GM19467 (cell line): ENCODE data around the gene ARHGAP4.

Source experiments
- ATAC-seq: cut with Tn5 transposase; IDR thresholded peaks from one replicate; pipeline ENCODE4 v1.9.1; 2021; ENCODE audit warnings: mild to moderate bottlenecking, moderate library complexity; ENCODE audit not compliant: unreplicated experiment

The ARHGAP4 gene

DNA sequence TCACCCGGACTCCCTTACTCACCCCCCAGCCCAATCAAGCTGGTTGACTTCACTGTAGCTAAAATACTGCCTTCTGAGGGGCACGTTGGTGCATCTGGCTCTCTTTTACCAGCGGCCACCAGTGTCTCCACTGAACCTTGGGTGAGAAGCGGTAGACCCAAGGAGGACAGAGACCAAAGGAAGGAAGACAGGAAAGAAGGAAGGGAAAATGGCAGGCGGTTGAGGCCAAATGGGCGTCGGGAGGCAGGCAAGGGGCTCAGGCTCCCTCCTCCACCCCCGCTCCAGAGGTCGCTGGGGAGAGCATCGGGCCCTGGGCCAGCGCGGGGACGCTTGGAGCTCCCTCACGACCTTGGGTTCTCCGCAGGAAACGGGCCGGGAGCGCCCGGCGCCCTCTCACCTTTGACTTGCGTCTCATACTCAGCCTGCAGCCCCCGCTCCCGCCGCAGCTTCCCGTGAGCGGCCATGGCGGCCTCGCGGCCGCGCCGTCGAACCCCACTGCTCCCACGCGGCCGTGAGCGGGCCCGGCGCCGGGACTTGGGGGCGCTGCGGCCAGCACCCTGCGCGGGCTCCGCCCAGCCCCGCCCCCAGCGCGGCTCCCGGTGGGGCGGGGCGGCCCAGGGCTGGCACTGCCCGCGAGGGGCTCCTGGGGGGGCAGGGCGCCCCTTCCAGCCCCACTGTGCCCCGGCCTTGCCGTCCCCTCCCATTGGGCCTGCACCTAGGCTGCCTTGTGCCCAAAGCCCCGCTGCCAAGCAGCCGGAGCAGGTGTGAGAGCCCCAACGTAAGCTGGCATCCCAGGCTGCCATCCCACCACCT lies at the start of gene ARHGAP4:
Gene ARHGAP4 (minus strand): TSS at position 526 of the 813 bp plus-strand sequence. CDS start 62 bp downstream, at position 464.
- no peak for ATAC-seq

DNA sequence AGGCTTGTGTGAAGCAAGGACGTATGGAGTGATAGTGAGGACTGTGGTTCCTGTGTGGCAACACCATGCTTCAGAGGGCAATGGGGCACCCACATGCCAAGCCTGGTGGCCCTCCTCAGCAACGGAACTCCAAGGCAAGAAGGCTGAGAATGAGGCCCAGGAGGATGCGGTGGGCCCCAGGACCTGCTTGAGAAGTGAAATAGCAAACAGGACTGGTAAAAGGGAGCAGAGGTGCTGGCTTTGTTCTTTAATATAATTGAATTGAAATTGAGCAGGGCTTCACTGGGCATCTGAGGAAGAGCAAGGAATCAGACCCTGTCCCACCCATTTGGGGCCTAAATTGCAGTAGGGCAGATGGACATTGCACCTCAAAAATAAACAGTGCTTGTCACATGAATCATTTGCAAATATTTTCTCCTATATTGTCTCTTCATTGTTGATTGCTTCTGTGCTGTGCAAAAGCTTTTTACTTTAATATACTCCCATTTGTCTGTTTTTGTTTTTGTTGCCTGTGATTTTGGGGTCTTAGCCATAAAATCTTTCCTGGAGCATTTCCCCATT lies 48.7 kb upstream of the ARHGAP4 start:
- no peak for ATAC-seq

DNA sequence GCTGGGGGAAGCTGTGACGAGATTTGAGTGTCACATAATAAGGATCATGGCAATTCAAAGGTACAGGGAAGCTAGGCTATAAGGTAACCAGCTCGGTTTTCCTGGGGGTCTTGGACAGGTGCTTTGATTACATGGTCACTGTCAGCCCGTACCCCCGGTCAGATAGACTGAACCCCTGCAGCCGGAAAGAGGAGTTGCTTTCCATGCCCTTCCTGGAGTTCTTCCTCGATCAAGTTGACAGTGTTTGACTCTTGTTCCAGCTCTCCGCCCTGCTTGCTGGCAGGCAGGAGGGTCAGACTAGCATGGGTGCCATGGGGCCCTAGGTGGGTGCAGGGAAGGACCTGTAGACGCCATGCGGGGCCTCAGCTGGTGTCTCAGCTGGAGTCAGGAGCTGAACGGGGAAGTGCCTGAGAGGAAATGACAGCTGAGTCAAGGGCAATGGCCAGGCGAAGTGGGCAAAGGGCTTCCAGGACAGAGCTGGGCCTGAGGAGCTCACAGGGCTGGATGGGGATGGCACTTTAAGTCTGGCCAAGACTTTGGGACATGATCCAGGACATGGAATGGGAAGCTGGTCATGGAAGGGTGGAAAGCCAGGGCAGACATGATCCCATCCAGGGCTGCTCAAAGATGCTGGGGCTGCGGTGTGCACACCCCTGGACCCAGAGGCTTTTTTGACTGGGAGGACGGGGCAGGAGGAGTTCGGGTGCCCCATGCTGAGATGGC lies 48.1 kb upstream of the ARHGAP4 start:
- no peak for ATAC-seq

DNA sequence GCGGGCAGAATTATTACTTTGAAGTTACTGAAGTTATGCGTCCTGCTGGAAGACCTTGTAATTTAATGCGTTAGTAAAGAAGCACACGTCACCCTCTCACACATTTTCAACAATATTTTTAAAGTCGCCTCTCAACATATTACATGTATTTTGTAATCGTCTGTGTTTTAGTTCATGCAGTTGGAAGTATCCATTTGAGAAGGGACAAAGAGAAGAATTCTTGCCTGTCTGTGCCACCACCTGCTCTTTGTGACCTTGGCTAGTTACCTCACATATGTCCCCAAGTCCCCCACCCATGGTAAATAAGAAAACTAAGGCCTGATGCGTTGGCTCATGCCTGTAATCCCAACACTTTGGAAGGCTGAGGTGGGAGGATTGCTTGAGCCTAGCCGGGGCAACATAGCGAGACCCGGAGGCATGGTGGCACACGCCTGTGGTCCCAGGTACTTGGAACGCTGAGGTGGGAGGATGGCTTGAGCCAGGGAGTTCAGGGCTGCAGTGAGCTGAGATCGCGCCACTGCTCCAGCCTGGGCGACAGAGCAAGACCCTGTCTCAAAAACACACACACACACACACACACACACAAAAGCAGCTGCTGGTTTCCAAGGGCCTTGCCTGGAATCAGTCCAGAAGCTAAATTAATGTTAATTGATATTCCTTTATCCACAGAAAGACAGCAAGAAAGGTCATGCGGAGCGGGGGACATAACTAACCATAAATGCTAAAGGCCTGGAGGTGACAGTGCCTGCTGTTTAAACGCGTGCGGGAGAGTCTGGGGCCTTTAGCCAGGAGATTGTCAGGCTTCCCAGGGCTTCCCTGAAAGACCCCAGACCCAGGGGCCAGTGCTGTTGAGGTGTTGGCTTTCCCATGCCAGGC lies 47.3 kb upstream of the ARHGAP4 start:
- no peak for ATAC-seq

DNA sequence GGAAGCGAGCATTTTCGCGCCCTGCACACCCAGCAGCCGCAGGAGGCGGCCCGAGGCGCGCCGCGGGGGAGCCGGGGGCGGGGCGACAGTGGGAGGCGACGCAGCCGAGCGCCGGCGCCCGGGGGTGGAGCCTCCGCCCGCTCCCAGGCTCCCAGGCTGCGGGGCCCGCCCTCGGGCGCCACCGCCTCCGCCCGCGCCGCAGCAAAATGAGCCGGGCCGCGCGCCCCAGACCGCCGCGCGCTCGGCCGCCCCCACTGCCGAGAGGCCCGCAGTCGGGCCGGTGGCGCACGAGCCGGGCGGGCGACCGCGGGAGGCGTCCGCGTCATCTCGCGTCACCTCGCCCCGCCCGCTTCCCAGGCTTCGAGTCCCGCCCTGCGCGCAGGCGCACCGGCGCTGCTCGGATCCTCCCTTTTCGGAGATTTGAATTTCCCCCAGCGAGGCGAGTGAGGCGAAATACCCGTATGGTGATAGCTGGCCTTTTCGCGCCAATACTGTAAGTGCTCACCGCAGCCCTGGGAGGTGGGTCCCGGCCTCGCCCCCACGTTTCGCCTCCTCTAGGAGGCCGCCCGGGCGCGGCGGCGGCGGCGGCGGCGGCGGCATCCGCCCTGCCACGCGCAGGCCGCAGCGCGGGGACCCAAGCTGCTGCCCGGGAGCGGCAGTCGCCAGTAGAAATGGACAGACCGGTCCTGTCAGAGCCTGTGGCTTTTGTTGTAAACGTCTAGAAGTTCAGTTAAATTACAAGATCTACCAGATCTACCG lies 46.5 kb upstream of the ARHGAP4 start, which contains the start of gene TMEM187:
Gene TMEM187 (plus strand): TSS at position 387 of the 759 bp plus-strand sequence. CDS start 9,309 bp downstream, outside the sequence.
- ATAC-seq, result peak; percentile 41

DNA sequence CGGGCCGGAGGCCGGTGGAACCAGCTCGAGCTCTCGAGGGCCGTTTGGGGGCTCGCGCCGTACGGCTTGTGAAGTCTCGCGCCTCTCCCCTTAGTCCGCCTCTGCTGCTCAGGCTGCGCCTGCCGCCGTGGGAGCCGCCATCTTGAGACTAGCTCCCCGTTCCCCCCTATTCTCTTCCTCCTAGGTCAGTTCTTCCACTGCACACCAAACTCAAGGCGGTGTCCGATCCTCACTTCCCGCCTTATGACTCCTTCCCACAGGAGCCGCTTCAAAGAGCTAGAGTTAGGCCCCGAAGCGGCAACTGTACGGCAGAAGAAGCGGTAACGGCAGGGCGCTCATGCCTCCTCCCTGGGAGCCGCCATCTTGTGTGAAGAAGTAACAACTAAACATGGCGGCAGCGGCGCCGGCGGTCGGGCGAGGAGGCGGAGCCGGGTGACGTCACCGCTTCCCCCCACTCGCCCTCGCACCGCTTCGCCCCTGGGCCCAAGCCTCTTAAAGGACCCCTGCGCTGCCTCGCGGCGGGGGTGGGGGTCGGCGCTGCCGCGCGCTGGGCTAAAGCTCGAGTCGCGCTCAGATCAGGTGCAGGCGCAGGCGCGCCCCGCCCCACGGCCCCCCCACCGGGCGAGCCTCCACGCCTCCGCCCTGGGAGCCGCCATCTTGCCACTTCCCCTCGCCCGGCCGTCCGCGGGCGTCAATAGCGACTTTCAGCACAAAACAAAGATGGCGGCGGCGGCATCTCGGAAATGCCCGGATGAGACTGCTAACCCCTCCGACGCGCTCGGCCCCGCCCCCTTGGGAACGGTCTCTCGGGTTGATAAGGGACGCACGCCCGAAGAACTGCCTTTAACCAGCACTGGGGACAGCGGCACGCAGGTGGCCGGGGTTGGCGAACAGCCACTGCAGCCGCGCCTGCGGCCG lies 45.6 kb upstream of the ARHGAP4 start, which contains the start of gene HCFC1:
Gene HCFC1 (minus strand): TSS at position 369 of the 918 bp plus-strand sequence. CDS start 978 bp downstream, outside the sequence.
- ATAC-seq, result peak; percentile 35

DNA sequence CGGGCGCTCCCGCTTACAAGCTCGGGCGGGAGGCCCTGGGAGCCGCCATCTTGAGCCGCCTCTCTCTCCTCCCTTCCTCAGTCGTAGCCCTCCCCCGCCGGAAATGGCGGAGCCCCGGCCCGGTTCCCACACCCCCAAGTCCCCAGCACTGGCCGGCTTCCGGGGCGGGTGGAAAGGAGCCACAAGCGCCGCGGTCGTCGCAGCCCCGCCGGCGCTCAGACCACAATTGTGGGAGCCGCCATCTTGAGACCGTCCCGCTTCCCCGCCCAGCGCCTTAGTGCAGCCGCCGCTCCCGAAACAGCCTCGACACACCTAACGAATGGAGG lies 45.0 kb upstream of the ARHGAP4 start:
- ATAC-seq, result peak; percentile 32

DNA sequence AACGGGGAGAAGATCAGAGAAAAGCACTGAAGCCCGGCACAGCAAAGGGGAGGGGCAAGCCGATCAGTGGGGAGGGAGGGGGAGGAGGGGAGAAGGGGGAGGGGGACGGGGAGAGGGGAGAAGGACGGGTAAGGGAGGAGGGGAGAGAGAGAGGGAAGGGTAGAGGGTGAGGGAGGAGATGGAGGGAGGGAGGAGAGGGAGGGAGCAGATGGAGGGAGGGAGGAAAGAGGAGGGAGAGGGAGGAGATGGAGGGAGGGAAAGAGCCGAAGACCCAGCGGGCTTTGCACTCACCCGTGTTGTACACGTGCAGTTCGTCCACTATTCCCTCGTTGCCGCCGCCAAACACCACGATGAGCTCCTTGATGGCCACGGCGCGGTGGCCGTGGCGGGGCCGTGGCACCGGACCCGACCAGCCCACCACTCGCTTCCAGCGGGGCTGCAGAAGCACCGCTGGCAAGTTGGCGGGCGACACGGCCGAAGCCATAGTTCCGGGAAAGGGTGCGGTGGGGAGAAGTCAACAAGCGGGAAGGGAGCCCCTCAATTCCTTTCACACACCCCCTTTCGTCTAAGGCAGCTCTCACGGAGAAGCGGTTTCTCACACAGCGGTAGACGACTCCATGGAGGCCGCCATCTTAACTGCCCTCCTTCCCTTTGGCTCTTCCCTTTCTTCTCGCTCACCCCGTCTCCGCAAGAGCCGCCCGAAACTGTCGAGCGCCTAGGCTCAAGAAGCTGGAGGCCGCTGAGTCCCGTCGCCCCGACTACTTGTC lies 44.5 kb upstream of the ARHGAP4 start:
- ATAC-seq, result no peak

DNA sequence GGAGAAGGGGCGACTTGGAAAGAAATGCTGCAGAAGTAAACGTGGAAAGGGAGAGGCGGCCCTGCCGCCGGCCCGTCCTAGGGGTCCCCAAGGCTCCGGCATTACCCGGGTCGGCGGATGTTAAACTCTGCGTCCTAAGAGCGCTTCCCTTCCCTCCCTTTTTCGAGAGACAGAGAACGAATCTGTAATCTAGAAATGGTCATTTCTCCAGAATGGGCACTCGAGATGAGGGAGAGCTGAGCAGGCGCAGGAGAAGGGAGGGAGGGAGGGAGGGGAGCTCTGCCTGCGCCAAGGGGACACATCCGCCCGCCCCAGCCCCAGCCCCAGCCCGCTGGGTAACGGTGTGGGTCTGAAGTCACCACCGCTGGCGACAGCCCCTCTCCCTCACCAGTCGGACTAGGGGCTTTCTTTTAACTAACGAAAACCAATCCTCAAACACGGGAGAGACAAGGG lies 43.9 kb upstream of the ARHGAP4 start:
- no peak for ATAC-seq

DNA sequence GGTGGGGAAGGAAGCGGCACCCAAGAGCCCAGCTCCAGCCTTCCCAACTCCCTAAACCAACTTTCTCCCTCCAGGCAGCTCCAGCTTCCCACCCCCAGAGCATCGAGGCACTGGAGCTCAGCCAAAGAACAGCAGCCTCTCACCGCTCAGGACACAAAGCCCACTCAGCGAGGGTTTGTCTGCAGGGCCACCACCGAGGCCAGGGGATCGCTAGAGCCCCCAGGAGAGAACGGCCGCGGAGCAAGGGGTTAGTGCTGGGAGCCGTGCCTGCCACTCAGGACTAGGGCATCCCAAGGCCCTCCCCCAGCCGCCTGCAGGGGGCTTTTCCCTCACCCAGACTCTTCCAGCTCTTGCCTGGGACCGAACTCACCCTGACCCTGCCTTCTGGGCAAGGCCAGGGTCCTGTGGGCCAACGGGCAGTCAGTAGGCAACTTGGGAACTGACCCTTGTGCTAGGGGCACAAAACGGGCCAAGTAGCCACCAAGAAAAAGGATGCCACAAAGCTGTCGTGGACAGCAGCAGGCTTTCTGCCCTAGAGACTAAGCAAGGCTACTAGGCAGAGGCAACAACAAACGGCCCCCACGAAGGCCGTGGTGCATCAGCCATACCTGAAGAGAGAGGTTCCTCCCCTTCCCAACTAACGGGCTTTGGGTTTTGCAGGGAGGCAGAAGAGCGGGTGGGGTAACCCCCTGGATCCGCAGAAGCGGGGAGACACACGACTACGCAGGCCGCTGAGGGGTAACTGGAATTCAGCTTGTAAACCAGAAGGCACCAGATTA lies 43.2 kb upstream of the ARHGAP4 start:
- ATAC-seq, result no peak

DNA sequence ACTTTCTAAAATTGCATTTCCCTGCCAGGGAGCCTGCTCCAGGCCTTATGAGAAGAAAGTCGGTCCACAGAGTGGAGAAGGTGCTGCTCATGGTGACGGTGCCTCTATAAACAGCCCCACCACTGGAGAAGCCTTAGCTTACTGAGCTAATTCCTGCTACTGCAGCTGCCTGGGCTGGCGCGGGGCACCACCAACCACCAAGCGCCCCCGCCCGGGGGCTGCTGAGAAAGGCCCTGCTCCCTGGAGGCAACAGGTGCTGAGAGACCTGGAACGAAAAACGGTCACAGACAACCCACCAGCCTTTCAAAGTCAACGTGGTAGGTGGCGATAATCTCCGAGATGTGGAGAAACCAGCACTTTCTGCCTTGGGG lies 42.7 kb upstream of the ARHGAP4 start:
- ATAC-seq, result no peak

DNA sequence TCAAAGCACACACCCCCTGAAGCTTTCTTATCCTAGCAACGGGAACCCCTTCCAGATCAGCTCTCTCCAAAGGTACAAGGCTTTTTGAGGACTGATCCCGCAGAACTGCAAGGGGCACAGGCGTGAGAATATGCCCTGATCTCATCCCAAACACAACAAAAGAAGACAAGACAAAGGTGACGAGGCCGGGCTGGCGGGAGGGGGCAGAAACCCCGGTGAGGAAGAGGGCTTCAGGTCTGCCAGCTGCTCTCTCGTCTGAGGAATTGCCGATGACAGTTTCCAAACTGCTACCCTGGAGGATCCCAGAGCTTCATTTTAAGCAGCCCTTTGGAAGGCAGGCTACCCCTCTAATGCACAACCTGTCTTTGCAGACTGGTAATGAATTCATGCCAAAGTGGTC lies 42.2 kb upstream of the ARHGAP4 start:
- no peak for ATAC-seq

DNA sequence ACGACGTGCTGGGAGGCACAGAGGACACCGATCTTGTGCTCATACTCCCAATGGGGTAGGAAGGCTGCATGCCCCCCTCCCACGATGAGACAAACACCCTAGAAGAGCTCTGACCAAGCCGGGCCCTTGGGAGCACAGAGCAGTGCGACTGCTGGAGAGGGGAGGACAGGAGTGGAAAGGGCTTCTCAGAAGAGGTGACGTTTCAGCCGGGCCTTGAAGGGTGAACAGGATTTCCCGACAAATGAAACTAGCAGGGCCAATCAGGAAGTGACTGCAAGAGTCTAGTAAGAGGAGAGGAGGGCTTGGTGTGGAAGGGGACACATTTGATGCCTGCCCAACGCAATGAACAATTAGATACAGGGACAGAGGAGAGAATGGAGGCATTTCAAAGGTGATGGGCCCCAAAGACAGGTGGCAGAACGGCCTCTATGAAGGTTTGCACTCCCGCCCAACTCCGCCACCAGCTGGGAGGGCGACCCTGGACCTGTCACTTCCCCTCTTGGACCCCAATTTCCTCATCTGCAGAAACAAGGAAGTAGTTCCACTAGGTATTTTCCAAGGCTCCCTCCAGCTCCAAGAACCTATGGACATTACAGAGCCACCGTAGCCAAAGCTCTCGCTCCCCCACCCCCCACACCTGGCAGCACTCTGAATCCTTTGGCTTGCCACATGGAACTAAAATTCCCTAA lies 41.6 kb upstream of the ARHGAP4 start:
- no peak for ATAC-seq

DNA sequence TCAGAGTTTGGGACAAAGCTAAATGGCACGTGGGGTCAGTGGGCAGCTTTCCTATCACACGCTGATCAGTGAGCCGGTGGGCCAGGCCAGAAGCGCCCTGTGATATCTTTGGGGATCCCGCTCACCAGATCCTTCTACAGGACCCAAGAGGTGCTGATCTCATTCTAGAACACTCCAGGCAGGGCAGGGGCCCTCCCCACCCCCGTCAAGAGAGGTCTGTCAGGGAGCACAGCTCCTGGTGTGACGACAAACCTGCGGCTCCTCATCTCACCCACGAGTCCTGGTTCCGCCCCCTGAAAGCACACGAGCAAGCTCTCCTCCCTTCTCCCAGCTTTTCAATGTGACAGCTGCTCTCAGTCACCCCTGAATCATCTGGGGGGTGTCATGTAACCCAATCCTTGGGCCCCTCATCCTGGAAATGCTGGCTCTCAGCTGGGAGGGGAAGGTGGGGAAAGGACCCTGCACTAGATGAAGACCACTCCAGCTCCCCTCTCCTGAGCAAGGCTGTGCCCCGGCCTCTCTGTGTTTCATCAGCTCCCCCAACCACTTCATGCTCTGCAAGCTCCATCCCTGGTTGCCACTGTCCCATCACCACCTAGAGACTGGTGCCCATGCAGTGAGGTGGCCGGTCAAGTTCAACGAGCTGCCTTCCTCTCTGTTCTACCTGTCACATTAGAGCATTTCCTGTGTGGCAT lies 40.9 kb upstream of the ARHGAP4 start:
- no peak for ATAC-seq

DNA sequence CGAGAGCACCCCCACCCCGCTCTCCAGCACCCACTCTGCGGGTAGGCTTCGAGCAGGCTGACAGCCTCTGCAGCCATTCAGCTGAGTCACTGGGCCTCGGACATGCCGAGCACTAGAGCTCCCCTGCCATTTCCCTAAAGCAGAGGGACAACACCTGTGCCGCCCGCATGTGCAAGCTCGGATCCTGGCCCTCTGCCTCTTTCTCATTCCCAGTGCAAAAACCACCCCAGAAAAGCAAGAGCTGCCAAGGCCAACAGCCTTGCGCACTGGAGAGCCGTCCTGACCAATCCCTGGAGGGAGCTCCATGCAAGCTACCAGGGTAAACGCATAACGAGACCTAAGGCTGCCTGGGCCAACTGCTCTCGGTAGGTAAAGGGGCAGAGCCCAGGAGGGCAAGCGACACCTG lies 40.2 kb upstream of the ARHGAP4 start:
- ATAC-seq, result no peak

DNA sequence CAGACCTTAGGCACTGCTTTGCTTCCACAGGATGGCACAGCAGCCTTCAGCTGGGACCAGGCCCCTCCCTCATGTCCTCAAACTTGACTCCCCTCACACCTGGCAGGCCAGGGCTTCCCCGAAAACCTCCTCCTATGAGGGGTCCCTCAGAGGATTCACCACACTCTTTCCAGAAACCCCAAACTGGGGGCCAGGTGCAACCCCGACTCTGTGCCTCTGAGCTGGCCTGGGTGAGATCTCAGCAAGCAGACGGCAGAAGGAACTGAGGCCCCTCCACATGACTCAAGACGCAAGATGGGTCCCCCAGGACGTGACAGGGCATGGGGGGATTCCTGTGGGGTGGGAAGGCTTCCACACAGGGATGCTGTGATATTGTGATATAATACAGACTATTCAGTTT lies 39.3 kb upstream of the ARHGAP4 start:
- no peak for ATAC-seq
